Measurements from ENCODE around the gene PLCB4.

PLCB4 gene

GRCh38 chr20:9490161-9490560, 421.3 kb downstream of the PLCB4 start:
- Histone ChIP-seq H3K9me3 (ENCODE audit: control insufficient read depth, low read length) (no peaks in the 10 kb centered on the region), H3K4me2 (ENCODE audit: low read length) (no peak overlapping the region), H3K27me3 (ENCODE audit: control insufficient read depth, insufficient read depth, low read length) (no peaks in the 10 kb centered on the region), H3K9ac (no peak overlapping the region), H3K4me3 (ENCODE audit: low read depth, low read length) (no peak overlapping the region), H2AFZ (no peak overlapping the region), H3K79me2 (no peaks in the 10 kb centered on the region), H3K36me3 (ENCODE audit: control insufficient read depth, insufficient read depth, low read length) (no peaks in the 10 kb centered on the region), H3K27ac (no peak overlapping the region), H3K4me1 (no peaks in the 10 kb centered on the region)
- TF ChIP-seq CTCF (IDR thresholded peaks at IDR 0.05), result no peak

GRCh38 chr20:9490631-9491030, 421.7 kb downstream of the PLCB4 start:
- Histone ChIP-seq H3K27ac (no peak overlapping the region), H3K4me1 (no peaks in the 10 kb centered on the region), H3K9me3 (ENCODE audit: control insufficient read depth, low read length) (no peaks in the 10 kb centered on the region), H3K36me3 (ENCODE audit: control insufficient read depth, insufficient read depth, low read length) (no peaks in the 10 kb centered on the region), H3K27me3 (ENCODE audit: control insufficient read depth, insufficient read depth, low read length) (no peaks in the 10 kb centered on the region), H3K4me2 (ENCODE audit: low read length) (no peak overlapping the region), H3K4me3 (ENCODE audit: low read depth, low read length) (no peak overlapping the region), H3K79me2 (no peaks in the 10 kb centered on the region), H2AFZ (no peak overlapping the region), H3K9ac (no peak overlapping the region)
- no peak for TF ChIP-seq CTCF (IDR thresholded peaks at IDR 0.05)

GRCh38 chr20:9491324-9491723, 422.4 kb downstream of the PLCB4 start:
- Histone ChIP-seq H3K4me3 (ENCODE audit: low read depth, low read length) (no peak overlapping the region), H2AFZ (no peak overlapping the region), H3K9ac (no peak overlapping the region), H3K79me2 (no peaks in the 10 kb centered on the region), H3K9me3 (ENCODE audit: control insufficient read depth, low read length) (no peaks in the 10 kb centered on the region), H3K4me2 (ENCODE audit: low read length) (no peak overlapping the region), H3K4me1 (no peaks in the 10 kb centered on the region), H3K27me3 (ENCODE audit: control insufficient read depth, insufficient read depth, low read length) (no peaks in the 10 kb centered on the region), H3K27ac (no peak overlapping the region), H3K36me3 (ENCODE audit: control insufficient read depth, insufficient read depth, low read length) (no peaks in the 10 kb centered on the region)
- no peak for TF ChIP-seq CTCF (IDR thresholded peaks at IDR 0.05)

GRCh38 chr20:9492067-9492466, 423.2 kb downstream of the PLCB4 start:
- H3K4me2 ChIP-seq (ENCODE audit: low read length), result no peak overlapping the region
- H3K27me3 ChIP-seq (ENCODE audit: control insufficient read depth, insufficient read depth, low read length), result no peaks in the 10 kb centered on the region
- H2AFZ ChIP-seq, result no peak overlapping the region
- no peaks in the 10 kb centered on the region for H3K36me3 ChIP-seq (ENCODE audit: control insufficient read depth, insufficient read depth, low read length)
- no peak for TF ChIP-seq CTCF (IDR thresholded peaks at IDR 0.05)
- no peaks in the 10 kb centered on the region for H3K79me2 ChIP-seq
- no peaks in the 10 kb centered on the region for H3K4me1 ChIP-seq
- no peak overlapping the region for H3K4me3 ChIP-seq (ENCODE audit: low read depth, low read length)
- no peaks in the 10 kb centered on the region for H3K9me3 ChIP-seq (ENCODE audit: control insufficient read depth, low read length)
- H3K27ac ChIP-seq, result no peak overlapping the region
- H3K9ac ChIP-seq, result no peak overlapping the region

- Histone ChIP-seq H3K27ac (no peak overlapping the region), H3K9ac (no peak overlapping the region), H3K4me1 (no peaks in the 10 kb centered on the region), H3K4me3 (ENCODE audit: low read depth, low read length) (no peak overlapping the region), H3K36me3 (ENCODE audit: control insufficient read depth, insufficient read depth, low read length) (no peaks in the 10 kb centered on the region), H3K4me2 (ENCODE audit: low read length) (no peak overlapping the region), H3K79me2 (no peaks in the 10 kb centered on the region), H3K9me3 (ENCODE audit: control insufficient read depth, low read length) (no peaks in the 10 kb centered on the region), H2AFZ (no peak overlapping the region), H3K27me3 (ENCODE audit: control insufficient read depth, insufficient read depth, low read length) (no peaks in the 10 kb centered on the region)
- TF ChIP-seq CTCF (IDR thresholded peaks at IDR 0.05), result no peak
These were observed 424.9 kb downstream of the PLCB4 start for GRCh38 chr20:9493803-9494202.
